Body of pancreas (tissue), 4 donors: Measurements from ENCODE around the gene CNTD1.

Experiments used
- CTCF ChIP-seq, 7 experiments: fragments of 450-650 bp in 4 of 7; fragments of 200-600 bp in 3 of 7; sonication (generic) in 3 of 7; IDR thresholded peaks; one replicate each; pipeline ENCODE4 v1.5.1; 2016 to 2019; ENCODE audit warnings: antibody characterized with exemption in 7 of 7
- POLR2A ChIP-seq, 3 donors: fragments of 450-650 bp; IDR thresholded peaks; one replicate each; pipeline ENCODE4 v1.6.1; 2016; ENCODE audit warnings: antibody characterized with exemption in 3 of 3, mild to moderate bottlenecking in 2 of 3

- TF ChIP-seq CTCF (IDR thresholded peaks at IDR 0.05) (no peak), POLR2A (IDR thresholded peaks at IDR 0.05) (no peak)
Measured at GRCh38 chr17:42848093-42848492, 49.4 kb downstream of the CNTD1 start.
